Endothelial cell (in vitro differentiated cells): ENCODE data around the gene GNGT2. TPM values are rescaled to one million over a fixed set of nuclear protein-coding genes. Genes with fewer than 3 reads are reported as not detected.

Experiments used
- DNase-seq: peaks from one replicate; pipeline ENCODE4 v3.0.0; 2021; ENCODE audit warnings: low spot score
- H3K27ac Mint-ChIP-seq: one replicate; pipeline ENCODE4 v1.8.0; 2021; ENCODE audit warnings: mixed read lengths, inconsistent platforms; ENCODE audit not compliant: unreplicated experiment
- H3K27me3 Mint-ChIP-seq: one replicate; pipeline ENCODE4 v1.8.0; 2021; ENCODE audit warnings: mild to moderate bottlenecking, moderate library complexity, mixed read lengths, inconsistent platforms; ENCODE audit not compliant: unreplicated experiment
- H3K36me3 Mint-ChIP-seq: one replicate; pipeline ENCODE4 v1.8.0; 2021; ENCODE audit warnings: mild to moderate bottlenecking, low read depth, mixed read lengths, inconsistent platforms; ENCODE audit not compliant: unreplicated experiment
- H3K4me1 Mint-ChIP-seq: one replicate; pipeline ENCODE4 v1.8.0; 2021; ENCODE audit warnings: mild to moderate bottlenecking, mixed read lengths, inconsistent platforms; ENCODE audit not compliant: unreplicated experiment
- H3K4me3 Mint-ChIP-seq: one replicate; pipeline ENCODE4 v1.8.0; 2021; ENCODE audit warnings: mild to moderate bottlenecking, mixed read lengths, inconsistent platforms; ENCODE audit not compliant: unreplicated experiment
- H3K9me3 Mint-ChIP-seq: one replicate; pipeline ENCODE4 v1.8.0; 2021; ENCODE audit warnings: mixed read lengths, inconsistent platforms; ENCODE audit not compliant: unreplicated experiment
- CTCF ChIP-seq: fragments of 200-600 bp; sonication (generic); IDR thresholded peaks from one replicate; pipeline ENCODE4 v1.5.0; 2021; ENCODE audit warnings: antibody characterized with exemption; ENCODE audit not compliant: unreplicated experiment
- total RNA-seq: library from RNA; stranded (reverse); fragmentation: NEBNext Ultra II Directional; extraction: Animal tissue kit (Norgen Biotek cat#: 25700); gene quantifications from one replicate; pipeline ENCODE4 v1.2.1, GENCODE V29; 2021; ENCODE audit not compliant: unreplicated experiment

Gene GNGT2
- total RNA-seq, 1 donor from 2014 or later: 2.1 TPM

GRCh38 chr17:49252148-49252695 is 41.8 kb upstream of the GNGT2 start:
- H3K27ac Mint-ChIP-seq: no peak overlapping the region
- H3K36me3 Mint-ChIP-seq: no peaks in the 10 kb centered on the region
- no peak overlapping the region for H3K4me3 Mint-ChIP-seq
- no peaks in the 10 kb centered on the region for H3K9me3 Mint-ChIP-seq
- peaks cover 3% of the 10 kb centered on the region for H3K27me3 Mint-ChIP-seq
- H3K4me1 Mint-ChIP-seq: no peaks in the 10 kb centered on the region
- TF ChIP-seq CTCF: no peak
- DNase-seq: no peak

- no peak overlapping the region for H3K27ac Mint-ChIP-seq
- no peaks in the 10 kb centered on the region for H3K4me1 Mint-ChIP-seq
- TF ChIP-seq CTCF: no peak
- no peaks in the 10 kb centered on the region for H3K9me3 Mint-ChIP-seq
- no peak for DNase-seq
- peaks cover 3% of the 10 kb centered on the region for H3K27me3 Mint-ChIP-seq
- no peaks in the 10 kb centered on the region for H3K36me3 Mint-ChIP-seq
- H3K4me3 Mint-ChIP-seq: no peak overlapping the region
Measured at GRCh38 chr17:49249890-49250522, 39.6 kb upstream of the GNGT2 start.

DNA sequence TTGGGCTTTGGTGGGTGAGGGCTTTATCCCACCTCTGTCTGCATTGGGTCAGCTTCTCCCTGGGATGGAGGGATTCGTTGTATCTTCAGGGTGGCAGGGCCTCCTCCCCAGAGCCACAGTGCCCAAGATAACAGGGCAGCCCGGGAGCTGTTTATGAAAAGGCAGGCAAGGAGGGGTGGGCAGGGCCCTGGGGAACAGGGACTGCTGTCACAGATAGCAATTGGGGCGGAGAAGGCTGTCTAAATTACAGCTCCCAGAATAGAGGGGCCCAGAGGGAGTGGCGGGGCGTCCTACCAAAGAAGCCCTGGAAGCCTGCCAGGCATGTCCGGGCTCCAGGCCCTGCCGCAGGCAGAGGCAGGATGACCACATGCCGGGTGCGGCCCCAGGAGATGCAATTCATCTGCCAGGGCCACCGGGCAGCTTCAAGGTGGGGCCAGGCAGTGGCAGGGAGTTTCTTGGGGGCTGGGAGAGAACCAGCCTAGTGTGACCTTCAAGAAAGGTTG is 39.0 kb upstream of the GNGT2 start:
- Mint-ChIP-seq H3K4me1 (no peaks in the 10 kb centered on the region), H3K27me3 (peaks cover 3% of the 10 kb centered on the region), H3K4me3 (no peak overlapping the region), H3K36me3 (no peaks in the 10 kb centered on the region), H3K27ac (no peak overlapping the region), H3K9me3 (no peaks in the 10 kb centered on the region)
- no peak for DNase-seq
- no peak for TF ChIP-seq CTCF

GRCh38 chr17:49247944-49248343 is 37.6 kb upstream of the GNGT2 start:
- Mint-ChIP-seq H3K27me3 (peaks cover 3% of the 10 kb centered on the region), H3K9me3 (no peaks in the 10 kb centered on the region), H3K4me1 (no peaks in the 10 kb centered on the region), H3K4me3 (no peak overlapping the region), H3K36me3 (no peaks in the 10 kb centered on the region), H3K27ac (no peak overlapping the region)
- TF ChIP-seq CTCF: no peak
- DNase-seq: no peak

DNA sequence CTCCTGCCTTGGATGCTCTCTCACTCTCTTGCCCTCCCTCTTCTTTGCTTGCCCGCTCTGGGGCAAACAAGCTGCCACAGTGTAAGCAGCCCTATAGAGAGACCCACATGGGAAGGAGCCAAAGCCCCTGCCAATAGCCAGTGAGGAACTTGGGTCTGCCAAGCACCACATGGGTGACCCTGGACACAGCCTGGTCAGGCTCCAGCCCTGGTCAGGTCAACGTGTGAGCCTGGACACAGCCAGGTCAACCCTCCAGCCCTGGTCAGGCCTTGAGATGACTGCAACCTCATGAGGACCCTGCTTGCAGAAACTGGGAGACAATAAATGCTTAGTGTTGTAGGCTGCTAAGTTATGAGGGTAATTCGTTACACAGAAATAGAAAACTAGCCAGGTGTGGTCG is 34.5 kb upstream of the GNGT2 start:
- no peak for DNase-seq
- Mint-ChIP-seq H3K36me3 (no peaks in the 10 kb centered on the region), H3K27ac (no peak overlapping the region), H3K9me3 (no peaks in the 10 kb centered on the region), H3K27me3 (no peaks in the 10 kb centered on the region), H3K4me3 (no peak overlapping the region), H3K4me1 (no peaks in the 10 kb centered on the region)
- TF ChIP-seq CTCF: no peak
